Measurements from ENCODE around the gene THPO. TPM values are rescaled to one million over a fixed set of nuclear protein-coding genes. Genes with fewer than 3 reads are reported as not detected.

The THPO gene
- total and polyA plus RNA-seq, 9 of the 15 experiments (the other 6 are each of a cell fraction or from before 2014, with no cell fraction given): 0.11 to 1.1 (median 0.35) TPM; not detected in 1

GRCh38 chr3:184368116-184368515 lies 9.9 kb downstream of the THPO start (continued):
- no peak for TF ChIP-seq ZFP1 (CRISPR knock-in tag; IDR thresholded peaks at IDR 0.05)
- TF ChIP-seq SAFB2 (IDR thresholded peaks at IDR 0.05; ENCODE audit: borderline replicate concordance, low read depth, low read length, severe bottlenecking): no peak
- no peak for TF ChIP-seq ZNF282 (CRISPR knock-in tag; IDR thresholded peaks at IDR 0.05)
- TF ChIP-seq TOE1 (IDR thresholded peaks at IDR 0.05; ENCODE audit: borderline replicate concordance): no peak
- TF ChIP-seq TOE1 (CRISPR knock-in tag; IDR thresholded peaks at IDR 0.05; ENCODE audit: borderline replicate concordance, low read depth): no peak
- no peak for TF ChIP-seq ZNF143 (CRISPR knock-in tag; IDR thresholded peaks at IDR 0.05)
- TF ChIP-seq ELF2 (CRISPR knock-in tag; IDR thresholded peaks at IDR 0.05): no peak
- no peak for TF ChIP-seq TAF9B (IDR thresholded peaks at IDR 0.05; ENCODE audit: partially characterized antibody)
- TF ChIP-seq MEF2D (tag; conservative IDR thresholded peaks at IDR 0.05; ENCODE audit: low read depth): no peak
- TF ChIP-seq, protein P1, sequence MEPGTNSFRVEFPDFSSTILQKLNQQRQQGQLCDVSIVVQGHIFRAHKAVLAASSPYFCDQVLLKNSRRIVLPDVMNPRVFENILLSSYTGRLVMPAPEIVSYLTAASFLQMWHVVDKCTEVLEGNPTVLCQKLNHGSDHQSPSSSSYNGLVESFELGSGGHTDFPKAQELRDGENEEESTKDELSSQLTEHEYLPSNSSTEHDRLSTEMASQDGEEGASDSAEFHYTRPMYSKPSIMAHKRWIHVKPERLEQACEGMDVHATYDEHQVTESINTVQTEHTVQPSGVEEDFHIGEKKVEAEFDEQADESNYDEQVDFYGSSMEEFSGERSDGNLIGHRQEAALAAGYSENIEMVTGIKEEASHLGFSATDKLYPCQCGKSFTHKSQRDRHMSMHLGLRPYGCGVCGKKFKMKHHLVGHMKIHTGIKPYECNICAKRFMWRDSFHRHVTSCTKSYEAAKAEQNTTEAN (CRISPR knock-in tag; IDR thresholded peaks at IDR 0.05): no peak
- TF ChIP-seq, protein P2, sequence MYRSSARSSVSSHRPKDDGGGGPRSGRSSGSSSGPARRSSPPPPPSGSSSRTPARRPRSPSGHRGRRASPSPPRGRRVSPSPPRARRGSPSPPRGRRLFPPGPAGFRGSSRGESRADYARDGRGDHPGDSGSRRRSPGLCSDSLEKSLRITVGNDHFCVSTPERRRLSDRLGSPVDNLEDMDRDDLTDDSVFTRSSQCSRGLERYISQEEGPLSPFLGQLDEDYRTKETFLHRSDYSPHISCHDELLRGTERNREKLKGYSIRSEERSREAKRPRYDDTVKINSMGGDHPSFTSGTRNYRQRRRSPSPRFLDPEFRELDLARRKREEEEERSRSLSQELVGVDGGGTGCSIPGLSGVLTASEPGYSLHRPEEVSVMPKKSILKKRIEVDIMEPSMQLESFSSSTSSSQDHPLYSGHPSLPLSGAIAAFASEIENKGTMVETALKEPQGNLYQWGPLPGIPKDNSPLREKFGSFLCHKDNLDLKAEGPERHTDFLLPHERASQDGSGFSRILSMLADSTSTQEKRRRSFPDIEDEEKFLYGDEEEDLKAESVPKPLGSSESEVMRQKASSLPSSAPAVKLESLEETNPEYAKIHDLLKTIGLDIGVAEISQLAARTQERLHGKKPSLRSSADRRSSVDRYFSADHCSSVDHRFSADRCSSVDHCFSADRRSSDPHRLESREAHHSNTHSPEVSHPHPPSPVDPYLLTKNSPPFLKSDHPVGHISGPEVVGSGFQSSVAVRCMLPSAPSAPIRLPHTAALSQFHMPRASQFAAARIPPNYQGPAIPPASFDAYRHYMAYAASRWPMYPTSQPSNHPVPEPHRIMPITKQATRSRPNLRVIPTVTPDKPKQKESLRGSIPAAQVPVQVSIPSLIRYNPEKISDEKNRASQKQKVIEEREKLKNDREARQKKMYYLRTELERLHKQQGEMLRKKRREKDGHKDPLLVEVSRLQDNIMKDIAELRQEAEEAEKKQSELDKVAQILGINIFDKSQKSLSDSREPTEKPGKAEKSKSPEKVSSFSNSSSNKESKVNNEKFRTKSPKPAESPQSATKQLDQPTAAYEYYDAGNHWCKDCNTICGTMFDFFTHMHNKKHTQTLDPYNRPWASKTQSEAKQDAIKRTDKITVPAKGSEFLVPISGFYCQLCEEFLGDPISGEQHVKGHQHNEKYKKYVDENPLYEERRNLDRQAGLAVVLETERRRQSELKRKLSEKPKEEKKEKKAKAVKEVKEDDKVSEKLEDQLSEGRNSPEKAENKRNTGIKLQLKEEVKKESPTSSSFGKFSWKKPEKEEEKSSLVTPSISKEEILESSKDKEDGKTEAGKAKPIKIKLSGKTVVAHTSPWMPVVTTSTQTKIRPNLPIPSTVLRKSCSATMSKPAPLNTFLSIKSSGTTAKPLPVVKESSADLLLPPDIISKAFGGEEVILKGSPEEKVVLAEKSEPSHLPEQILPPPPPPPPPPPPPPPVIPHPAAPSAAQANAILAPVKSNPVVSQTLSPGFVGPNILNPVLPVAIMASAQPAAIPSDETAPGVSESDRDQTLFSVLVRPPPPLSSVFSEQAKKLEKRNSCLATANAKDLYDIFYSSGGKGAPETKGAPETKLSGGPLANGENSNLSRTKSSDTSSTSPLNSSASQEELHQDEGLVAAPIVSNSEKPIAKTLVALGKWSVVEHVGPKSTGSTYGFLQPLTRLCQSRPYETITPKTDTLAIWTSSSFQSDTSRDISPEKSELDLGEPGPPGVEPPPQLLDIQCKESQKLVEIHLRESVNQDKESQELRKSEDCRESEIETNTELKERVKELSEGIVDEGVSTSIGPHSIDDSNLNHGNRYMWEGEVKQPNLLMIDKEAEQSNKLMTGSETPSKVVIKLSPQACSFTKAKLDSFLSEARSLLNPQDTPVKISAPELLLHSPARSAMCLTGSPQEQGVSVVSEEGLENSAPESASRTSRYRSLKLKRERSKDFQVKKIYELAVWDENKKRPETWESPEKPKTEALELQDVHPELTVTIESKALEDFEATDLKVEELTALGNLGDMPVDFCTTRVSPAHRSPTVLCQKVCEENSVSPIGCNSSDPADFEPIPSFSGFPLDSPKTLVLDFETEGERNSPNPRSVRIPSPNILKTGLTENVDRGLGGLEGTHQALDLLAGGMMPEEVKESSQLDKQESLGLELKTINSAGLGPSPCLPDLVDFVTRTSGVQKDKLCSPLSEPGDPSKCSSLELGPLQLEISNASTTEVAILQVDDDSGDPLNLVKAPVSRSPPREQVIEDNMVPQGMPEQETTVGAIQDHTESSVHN (IDR thresholded peaks at IDR 0.05; ENCODE audit: borderline replicate concordance in 1 of 2, low read depth in 1 of 2): no peak
- TF ChIP-seq PHF20 (IDR thresholded peaks at IDR 0.05; ENCODE audit: partially characterized antibody): no peak
- no peak for TF ChIP-seq NCOA1 (IDR thresholded peaks at IDR 0.05; ENCODE audit: low read depth)

Measured in K562 (cell line).